ENCODE measurements around the gene CMTM8.

CMTM8 gene

GRCh38 chr3:32296251-32297204 lies 58.0 kb downstream of the CMTM8 start:
- TF ChIP-seq, protein P1, sequence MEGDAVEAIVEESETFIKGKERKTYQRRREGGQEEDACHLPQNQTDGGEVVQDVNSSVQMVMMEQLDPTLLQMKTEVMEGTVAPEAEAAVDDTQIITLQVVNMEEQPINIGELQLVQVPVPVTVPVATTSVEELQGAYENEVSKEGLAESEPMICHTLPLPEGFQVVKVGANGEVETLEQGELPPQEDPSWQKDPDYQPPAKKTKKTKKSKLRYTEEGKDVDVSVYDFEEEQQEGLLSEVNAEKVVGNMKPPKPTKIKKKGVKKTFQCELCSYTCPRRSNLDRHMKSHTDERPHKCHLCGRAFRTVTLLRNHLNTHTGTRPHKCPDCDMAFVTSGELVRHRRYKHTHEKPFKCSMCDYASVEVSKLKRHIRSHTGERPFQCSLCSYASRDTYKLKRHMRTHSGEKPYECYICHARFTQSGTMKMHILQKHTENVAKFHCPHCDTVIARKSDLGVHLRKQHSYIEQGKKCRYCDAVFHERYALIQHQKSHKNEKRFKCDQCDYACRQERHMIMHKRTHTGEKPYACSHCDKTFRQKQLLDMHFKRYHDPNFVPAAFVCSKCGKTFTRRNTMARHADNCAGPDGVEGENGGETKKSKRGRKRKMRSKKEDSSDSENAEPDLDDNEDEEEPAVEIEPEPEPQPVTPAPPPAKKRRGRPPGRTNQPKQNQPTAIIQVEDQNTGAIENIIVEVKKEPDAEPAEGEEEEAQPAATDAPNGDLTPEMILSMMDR (IDR thresholded peaks at IDR 0.05; ENCODE audit: borderline replicate concordance, insufficient read depth, low read depth, low read length): peak; percentile 83
- no peak overlapping the region for H3K4me3 ChIP-seq (ENCODE audit: low read depth, low read length)

DNA sequence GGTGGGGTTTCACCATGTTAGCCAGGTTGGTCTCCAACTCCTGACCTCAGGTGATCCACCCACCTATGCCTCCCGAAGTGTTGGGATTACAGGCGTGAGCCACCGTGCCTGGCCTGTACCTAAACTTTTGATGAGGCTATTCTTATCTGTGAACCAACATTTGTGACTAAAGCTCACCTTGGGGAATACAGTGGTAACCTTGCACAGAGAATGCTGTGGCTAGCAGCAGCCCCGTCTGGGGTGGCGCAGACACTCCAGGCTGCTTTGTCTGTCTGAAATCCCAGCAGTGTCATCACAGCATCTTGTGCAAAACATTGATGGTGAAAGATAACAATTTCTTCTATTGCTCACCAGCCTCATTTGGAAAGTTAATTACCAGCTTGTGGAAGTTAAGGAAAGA lies 58.9 kb downstream of the CMTM8 start:
- TF ChIP-seq, protein P1 (IDR thresholded peaks at IDR 0.05; ENCODE audit: borderline replicate concordance, insufficient read depth, low read depth, low read length): no peak
- H3K4me3 ChIP-seq (ENCODE audit: low read depth, low read length): no peak overlapping the region

GRCh38 chr3:32301426-32301825 lies 62.9 kb downstream of the CMTM8 start:
- TF ChIP-seq, protein P1 (IDR thresholded peaks at IDR 0.05; ENCODE audit: borderline replicate concordance, insufficient read depth, low read depth, low read length): no peak

GRCh38 chr3:32302601-32303398 lies 64.3 kb downstream of the CMTM8 start:
- H3K4me3 ChIP-seq (ENCODE audit: low read depth, low read length): no peak overlapping the region
- TF ChIP-seq, protein P1 (IDR thresholded peaks at IDR 0.05; ENCODE audit: borderline replicate concordance, insufficient read depth, low read depth, low read length): no peak

More at GRCh38 chr3:32301426-32301825, 62.9 kb downstream of the CMTM8 start:
- H3K4me3 ChIP-seq (ENCODE audit: low read depth, low read length): no peak overlapping the region

GRCh38 chr3:32303399-32303747 lies 64.9 kb downstream of the CMTM8 start:
- TF ChIP-seq, protein P1 (IDR thresholded peaks at IDR 0.05; ENCODE audit: borderline replicate concordance, insufficient read depth, low read depth, low read length): no peak
- H3K4me3 ChIP-seq (ENCODE audit: low read depth, low read length): no peak overlapping the region

DNA sequence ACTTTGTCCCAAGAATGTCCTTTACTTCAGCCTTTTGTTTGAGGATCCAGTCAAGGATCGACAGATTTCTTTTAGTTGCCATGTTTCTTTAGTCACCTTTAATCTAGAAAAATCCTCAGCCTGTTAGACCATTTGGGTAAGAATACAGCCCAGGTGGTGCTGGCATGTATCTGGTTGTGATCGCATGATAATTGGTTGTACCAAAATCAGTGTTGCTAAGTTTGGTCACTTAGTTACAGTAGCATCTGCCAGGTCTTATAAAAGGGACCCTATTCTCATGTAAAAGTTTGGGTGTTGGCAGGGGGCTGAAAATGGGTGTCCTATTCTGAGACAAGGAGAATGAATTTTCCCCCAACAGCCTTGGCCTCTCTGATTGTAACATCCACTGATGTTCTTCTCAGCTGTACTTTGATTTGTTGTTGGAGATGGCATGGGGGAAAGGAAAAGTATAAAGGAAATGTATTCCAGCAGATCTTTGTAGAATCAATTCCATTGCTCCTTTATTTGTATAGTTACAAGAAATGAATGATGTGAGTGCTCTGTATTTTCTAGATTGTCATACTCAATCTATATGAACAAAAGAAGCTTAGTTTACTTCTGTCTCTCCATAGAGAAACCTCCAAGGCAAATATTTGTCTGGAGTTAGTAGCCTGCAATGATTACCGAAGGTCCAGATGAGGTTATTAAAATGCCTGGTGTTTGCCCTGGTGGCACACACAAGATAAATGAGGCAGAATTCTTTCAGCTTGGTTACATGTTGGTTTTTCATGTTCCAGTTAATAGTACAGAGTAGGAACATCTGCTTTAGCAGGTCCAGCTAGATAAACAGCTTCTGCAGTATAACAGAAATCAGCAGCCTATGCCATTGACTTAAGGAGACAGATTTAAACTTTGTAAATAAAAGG lies 65.7 kb downstream of the CMTM8 start:
- H3K4me3 ChIP-seq (ENCODE audit: low read depth, low read length): no peak overlapping the region

More for the DNA sequence above, 65.7 kb downstream of the CMTM8 start:
- TF ChIP-seq, protein P1 (IDR thresholded peaks at IDR 0.05; ENCODE audit: borderline replicate concordance, insufficient read depth, low read depth, low read length): no peak

Measured in GM12875 (cell line).